Measurements from ENCODE around the gene ZMYND19. TPM values are rescaled to one million over a fixed set of nuclear protein-coding genes. Genes with fewer than 3 reads are reported as not detected.
A peak's percentile ranks its signal among the peaks of the same experiment; 100 is the strongest.

ZMYND19 gene
- total and polyA plus RNA-seq, 2 of the 8 experiments (the other 6 are each of a cell fraction or from before 2014, with no cell fraction given): 42.4 to 58.7 TPM

- Histone ChIP-seq H3K9me3 (ENCODE audit: insufficient read depth in 2 of 2, low read depth in 1 of 2, low read length in 1 of 2) (no peaks in the 10 kb centered on the region), H4K20me1 (replicated peaks in 1 of 2; ENCODE audit: control insufficient read depth in 1 of 2, insufficient read depth in 2 of 2, low read length in 2 of 2) (peaks cover 21 to 26% of the 10 kb centered on the region in 2 experiments), H3K9ac (replicated peaks in 1 of 4; ENCODE audit: extremely low read depth in 1 of 4, low read depth in 3 of 4, low read length in 3 of 4) (no peak overlapping the region; a peak in 1 of 7 replicates), H4K91ac (replicated peaks; ENCODE audit: insufficient read length, low read length) (no peak overlapping the region), H3K14ac (ENCODE audit: insufficient read length) (no peak overlapping the region), H3K27me3 (replicated peaks in 1 of 4; ENCODE audit: control insufficient read depth in 3 of 4, extremely low read depth in 1 of 4, insufficient read depth in 3 of 4, low read length in 3 of 4) (no peaks in the 10 kb centered on the region), H3K4ac (replicated peaks; ENCODE audit: insufficient read length, low read depth, low read length) (peak overlapping the region; percentile 67), H3K79me2 (ENCODE audit: control insufficient read depth in 1 of 2, insufficient read depth in 2 of 2, low read length in 2 of 2) (peaks cover 46 to 96% of the 10 kb centered on the region in 2 experiments), H3K56ac (replicated peaks; ENCODE audit: insufficient read length, low read depth, low read length) (no peak overlapping the region), H4K5ac (ENCODE audit: insufficient read length, low read depth, low read length) (peak overlapping the region; percentile 68), H3K18ac (ENCODE audit: extremely low read depth, low read length) (no peak overlapping the region), H3K4me1 (replicated peaks in 1 of 4; ENCODE audit: control insufficient read depth in 3 of 4, insufficient read depth in 4 of 4, low read length in 3 of 4) (peaks cover 0 to 7% (median 7%) of the 10 kb centered on the region in 4 experiments; a peak in 6 of 7 replicates), H3K36me3 (ENCODE audit: control insufficient read depth in 2 of 4, insufficient read depth in 4 of 4, low read length in 3 of 4) (no peaks in the 10 kb centered on the region; a peak in 1 of 8 replicates), H2BK12ac (ENCODE audit: low read depth, low read length) (0 out of 2 replicates have a peak overlapping the region, but pooled peaks have one; percentile 2), H3K23me2 (ENCODE audit: low read depth, low read length) (no peaks in the 10 kb centered on the region), H3K79me1 (ENCODE audit: low read depth, low read length) (peaks cover 24% of the 10 kb centered on the region), H4K8ac (ENCODE audit: extremely low read depth, insufficient read depth, low read length) (peak overlapping the region; percentile 57; the same call in 1 of the 2 replicates), H3K23ac (ENCODE audit: insufficient read length) (no peak overlapping the region), H3K4me3 (ENCODE audit: extremely low read depth in 1 of 4, insufficient read depth in 2 of 4, low read depth in 3 of 4, low read length in 4 of 4) (no peak overlapping the region), H2BK5ac (ENCODE audit: low read depth, low read length) (peak overlapping the region; percentile 40; the same call in 1 of the 2 replicates), H2BK120ac (replicated peaks; ENCODE audit: low read depth, low read length) (no peak overlapping the region), H3K27ac (ENCODE audit: low read depth, low read length) (no peak overlapping the region), H2BK15ac (ENCODE audit: low read length) (no peak overlapping the region), H3K4me2 (ENCODE audit: insufficient read depth in 1 of 2, low read depth in 2 of 2, low read length in 2 of 2) (no peak overlapping the region), H2AFZ (ENCODE audit: low read length) (no peak overlapping the region), H2AK5ac (ENCODE audit: low read depth, low read length) (0 out of 2 replicates have a peak overlapping the region, but pooled peaks have one; percentile 24), H2BK20ac (ENCODE audit: low read length) (no peak overlapping the region)
- no peak for DNase-seq (ENCODE audit: low read depth in 1 of 2, low spot score in 2 of 2)
- TF ChIP-seq CEBPB (IDR thresholded peaks at IDR 0.05; ENCODE audit: low read depth, low read length): no peak
- ChIA-PET CTCF (ENCODE audit: partially characterized antibody) (interaction anchor here (0.6 to 1.8 kb wide), 7 partner anchors 11 to 271 kb away, joined by 3 to 5 read pairs (median 4); no protein-coding TSS in a partner anchor), POLR2A (ENCODE audit: partially characterized antibody) (interaction anchor here (0.6 to 1.8 kb wide), 5 partner anchors 13 to 40 kb away, joined by 3 to 5 read pairs (median 4); partner anchors contain the start of gene EHMT1)
- WGBS, 2 experiments (ENCODE audit: extremely low coverage in 1 of 2, insufficient coverage in 1 of 2, insufficient read length in 1 of 2, insufficient replicate concordance in 2 of 2, low coverage in 1 of 2, low lambda C conversion rate in 2 of 2, missing lambda C conversion rate in 1 of 2): 88% methylated on average over 23 of the region's 23 CpGs; no CpG with 5 or more reads in 1 of the 2 experiments
- FAIRE-seq: no peak
Observed at GRCh38 chr9:137632230-137633161, 42.2 kb upstream of the ZMYND19 start.

All from H1 (cell line).